IPS-20b (cell line): ENCODE data around the gene MGST3.
"Not testable (repeated sequence)": the region's sequence is repeated elsewhere in the genome, so short reads cannot be mapped to it uniquely, and the experiment has no call there.

Experiments
- H3K27ac ChIP-seq: one replicate; pipeline ENCODE4 v1.5.1; 2013; ENCODE audit warnings: low read length
- H3K27me3 ChIP-seq: 2 replicates; pipeline ENCODE4 v1.6.1; 2013; ENCODE audit warnings: mild to moderate bottlenecking, low read length, inconsistent platforms; ENCODE audit not compliant: insufficient read depth
- H3K36me3 ChIP-seq: 2 replicates; pipeline ENCODE4 v1.6.1; 2013; ENCODE audit warnings: low read depth, mild to moderate bottlenecking, inconsistent platforms, low read length, moderate library complexity; ENCODE audit not compliant: insufficient read depth
- H3K4me1 ChIP-seq: 2 replicates; pipeline ENCODE4 v1.6.1; 2013; ENCODE audit warnings: mild to moderate bottlenecking, control low read depth, inconsistent platforms, low read length, moderate library complexity; ENCODE audit not compliant: insufficient read depth
- H3K4me3 ChIP-seq: 2 replicates; pipeline ENCODE4 v1.5.1; 2013; ENCODE audit warnings: mild to moderate bottlenecking, low read length, inconsistent platforms
- H3K9ac ChIP-seq: 2 replicates; pipeline ENCODE4 v1.6.1; 2013; ENCODE audit warnings: low read depth, mild to moderate bottlenecking, inconsistent platforms, low read length, moderate library complexity
- H3K9me3 ChIP-seq: 2 replicates; pipeline ENCODE4 v1.6.1; 2013; ENCODE audit warnings: mild to moderate bottlenecking, low read depth, low read length, inconsistent platforms; ENCODE audit not compliant: insufficient read depth

MGST3 gene

GRCh38 chr1:165686121-165686970 lies 55.3 kb downstream of the MGST3 start:
- no peak overlapping the region for H3K27ac ChIP-seq
- H3K27me3 ChIP-seq: no peaks in the 10 kb centered on the region
- peaks cover 42% of the 10 kb centered on the region for H3K36me3 ChIP-seq
- no peak overlapping the region for H3K4me3 ChIP-seq
- H3K9me3 ChIP-seq: peaks cover 8% of the 10 kb centered on the region
- H3K9ac ChIP-seq: no peak overlapping the region
- no peaks in the 10 kb centered on the region for H3K4me1 ChIP-seq

DNA sequence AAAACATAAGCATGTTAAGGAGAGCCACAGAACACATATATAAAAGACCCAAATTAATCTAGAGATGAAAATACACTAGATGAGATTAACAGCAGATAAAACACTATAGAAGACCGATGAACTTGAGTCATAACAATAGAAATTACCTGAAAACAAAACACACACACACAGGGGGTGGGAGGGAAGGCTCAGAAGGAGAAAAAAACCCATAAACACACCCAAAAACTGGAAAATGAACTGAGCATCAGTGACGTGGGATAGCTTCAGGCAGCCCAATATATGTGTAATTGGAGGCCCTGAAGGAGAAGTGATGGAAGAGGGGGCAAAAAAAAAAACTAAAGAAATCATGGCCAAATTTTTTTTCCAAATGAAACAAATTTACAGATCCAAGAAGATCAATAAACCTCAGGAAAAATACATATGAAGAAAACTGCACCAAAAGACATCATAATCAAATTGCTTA lies 56.0 kb downstream of the MGST3 start:
- Histone ChIP-seq H3K9ac (no peak overlapping the region), H3K4me3 (no peak overlapping the region), H3K27ac (no peak overlapping the region), H3K9me3 (peaks cover 8% of the 10 kb centered on the region), H3K36me3 (peaks cover 35% of the 10 kb centered on the region), H3K27me3 (no peaks in the 10 kb centered on the region), H3K4me1 (no peaks in the 10 kb centered on the region)

GRCh38 chr1:165688046-165688445 lies 57.0 kb downstream of the MGST3 start:
- Histone ChIP-seq H3K27me3 (no peaks in the 10 kb centered on the region), H3K4me3 (no peak overlapping the region), H3K36me3 (peaks cover 25% of the 10 kb centered on the region), H3K9ac (no peak overlapping the region), H3K27ac (no peak overlapping the region), H3K4me1 (no peaks in the 10 kb centered on the region), H3K9me3 (peaks cover 8% of the 10 kb centered on the region)

DNA sequence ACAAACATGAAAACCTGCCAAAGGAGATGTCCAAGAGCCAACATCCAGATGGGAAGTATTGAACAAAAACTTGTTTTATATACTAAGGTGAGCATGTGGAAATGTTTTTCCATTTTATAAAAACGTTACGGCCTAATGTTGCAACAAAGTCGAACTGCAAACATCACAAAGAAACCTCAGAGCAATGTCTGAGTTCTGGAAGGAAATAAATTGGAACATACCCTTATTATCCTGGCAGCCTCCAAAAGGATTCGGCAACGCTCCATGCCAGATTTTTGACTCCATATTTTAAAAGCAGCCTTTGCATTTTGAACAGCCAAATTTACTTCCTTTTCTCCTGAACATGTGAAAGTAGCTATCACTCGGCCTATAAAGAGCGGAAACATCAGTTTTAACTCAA lies 64.0 kb downstream of the MGST3 start:
- Histone ChIP-seq H3K27me3 (no peaks in the 10 kb centered on the region), H3K27ac (no peak overlapping the region), H3K4me3 (no peak overlapping the region), H3K4me1 (peaks cover 7% of the 10 kb centered on the region; the same call in 1 of the 2 replicates), H3K9ac (no peak overlapping the region), H3K9me3 (peaks cover 8% of the 10 kb centered on the region; the same call in 1 of the 2 replicates), H3K36me3 (peaks cover 6% of the 10 kb centered on the region; the same call in 1 of the 2 replicates)

DNA sequence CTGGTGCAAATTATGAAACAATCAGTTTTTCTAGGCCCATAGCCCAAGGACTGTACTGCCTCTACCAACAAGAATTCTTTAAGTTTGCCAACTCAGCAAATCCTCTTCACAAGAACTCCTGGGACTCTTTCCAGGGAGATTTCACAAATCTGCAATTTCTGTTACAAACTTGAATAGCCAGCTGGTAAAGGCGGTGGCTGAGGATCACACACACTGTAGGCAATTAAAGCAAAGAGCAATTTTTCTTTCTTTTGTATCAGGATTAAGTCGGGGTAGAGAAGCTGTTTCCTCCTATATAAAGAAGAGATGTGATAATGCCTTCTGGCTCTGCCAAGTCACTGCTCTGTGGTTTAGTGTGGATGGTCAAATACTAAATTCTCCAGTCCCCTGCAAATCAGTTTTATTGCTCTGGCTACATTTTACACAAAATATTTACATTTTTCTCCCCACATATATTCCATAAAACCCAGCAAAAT lies 65.6 kb downstream of the MGST3 start:
- no peak overlapping the region for H3K27ac ChIP-seq
- peaks cover 7% of the 10 kb centered on the region; the same call in 1 of the 2 replicates for H3K4me1 ChIP-seq
- peak overlapping the region; percentile 100 for H3K4me3 ChIP-seq
- no peaks in the 10 kb centered on the region for H3K9me3 ChIP-seq
- no peaks in the 10 kb centered on the region for H3K36me3 ChIP-seq
- no peaks in the 10 kb centered on the region for H3K27me3 ChIP-seq
- peak overlapping the region; percentile 40; the same call in 1 of the 2 replicates for H3K9ac ChIP-seq

DNA sequence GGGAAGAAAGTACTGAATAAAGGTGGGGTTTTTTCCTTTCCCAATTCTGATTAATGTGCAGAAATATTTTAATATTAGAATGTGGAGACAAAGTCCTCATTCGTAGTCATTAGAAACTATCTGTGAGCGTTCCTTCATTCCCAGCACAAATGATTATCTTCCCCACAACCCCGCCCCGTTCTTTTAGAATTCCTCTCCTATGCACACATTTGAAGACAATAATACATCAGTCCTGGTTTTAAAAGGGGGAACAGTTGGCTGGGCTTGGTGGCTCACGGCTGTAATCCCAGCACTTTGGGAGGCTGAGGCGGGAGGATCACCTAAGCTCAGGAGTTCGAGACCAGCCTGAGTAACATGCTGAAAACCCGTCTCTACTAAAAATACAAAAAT lies 66.5 kb downstream of the MGST3 start:
- Histone ChIP-seq H3K27ac (peak overlapping the region; percentile 67), H3K27me3 (no peaks in the 10 kb centered on the region), H3K9ac (peak overlapping the region; percentile 93; the same call in 1 of the 2 replicates), H3K4me3 (peak overlapping the region; percentile 100), H3K9me3 (no peaks in the 10 kb centered on the region), H3K4me1 (peaks cover 7% of the 10 kb centered on the region; the same call in 1 of the 2 replicates), H3K36me3 (no peaks in the 10 kb centered on the region)

GRCh38 chr1:165697881-165698760 lies 67.1 kb downstream of the MGST3 start, which contains the start of gene ALDH9A1:
TSS of gene ALDH9A1 (minus strand) at chr1:165698562. CDS start at chr1:165698558, 4 bp downstream.
- peak within 1 kb of the TSS; percentile 100 for H3K4me3 ChIP-seq
- no peaks in the 10 kb centered on the region for H3K9me3 ChIP-seq
- no peaks in the 10 kb centered on the region for H3K36me3 ChIP-seq
- peaks cover 7% of the 10 kb centered on the region; the same call in 1 of the 2 replicates for H3K4me1 ChIP-seq
- peak within 1 kb of the TSS; percentile 67 for H3K27ac ChIP-seq
- H3K27me3 ChIP-seq: no peaks in the 10 kb centered on the region
- H3K9ac ChIP-seq: peak within 1 kb of the TSS; percentile 96

DNA sequence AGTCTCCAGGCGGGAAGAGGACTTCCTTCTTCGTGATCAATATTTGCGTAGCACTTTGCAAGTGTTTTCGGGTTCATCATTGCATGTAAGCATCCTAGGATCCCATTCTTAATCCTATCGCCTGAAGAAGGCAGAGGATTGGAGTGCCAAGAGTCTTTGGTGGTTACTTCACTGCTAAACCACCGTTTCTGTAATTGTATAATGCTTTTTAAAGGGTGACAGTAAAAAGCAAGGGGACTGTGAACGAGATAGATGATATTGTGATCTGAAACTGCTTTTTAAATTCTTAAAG lies 67.7 kb downstream of the MGST3 start:
- no peaks in the 10 kb centered on the region for H3K27me3 ChIP-seq
- peak overlapping the region; percentile 100 for H3K4me3 ChIP-seq
- H3K36me3 ChIP-seq: no peaks in the 10 kb centered on the region
- H3K9ac ChIP-seq: peak overlapping the region; percentile 96
- H3K27ac ChIP-seq: no peak overlapping the region
- peaks cover 7% of the 10 kb centered on the region; the same call in 1 of the 2 replicates for H3K4me1 ChIP-seq
- no peaks in the 10 kb centered on the region for H3K9me3 ChIP-seq

DNA sequence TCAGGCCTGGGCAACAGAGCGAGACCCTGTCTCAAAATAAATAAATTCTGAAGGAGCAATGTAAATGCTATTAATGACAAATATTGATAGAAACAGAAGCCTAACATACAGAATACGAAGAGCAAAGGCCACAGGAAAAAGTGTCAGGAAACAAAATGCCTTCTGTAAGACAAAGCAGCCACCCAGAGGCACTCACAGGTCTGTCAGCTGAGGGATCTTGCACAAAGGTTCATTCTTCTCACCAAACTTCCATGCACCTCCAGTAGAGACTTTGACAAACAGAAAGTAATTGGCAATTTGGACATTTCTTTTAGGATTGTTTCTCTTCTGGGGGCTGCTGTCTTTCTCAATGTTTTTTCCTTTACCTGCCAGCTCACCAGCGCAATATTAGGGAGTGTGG lies 68.5 kb downstream of the MGST3 start:
- Histone ChIP-seq H3K9me3 (no peaks in the 10 kb centered on the region), H3K9ac (no peak overlapping the region), H3K4me1 (peaks cover 7% of the 10 kb centered on the region; the same call in 1 of the 2 replicates), H3K4me3 (no peak overlapping the region), H3K36me3 (no peaks in the 10 kb centered on the region), H3K27ac (no peak overlapping the region), H3K27me3 (no peaks in the 10 kb centered on the region)

DNA sequence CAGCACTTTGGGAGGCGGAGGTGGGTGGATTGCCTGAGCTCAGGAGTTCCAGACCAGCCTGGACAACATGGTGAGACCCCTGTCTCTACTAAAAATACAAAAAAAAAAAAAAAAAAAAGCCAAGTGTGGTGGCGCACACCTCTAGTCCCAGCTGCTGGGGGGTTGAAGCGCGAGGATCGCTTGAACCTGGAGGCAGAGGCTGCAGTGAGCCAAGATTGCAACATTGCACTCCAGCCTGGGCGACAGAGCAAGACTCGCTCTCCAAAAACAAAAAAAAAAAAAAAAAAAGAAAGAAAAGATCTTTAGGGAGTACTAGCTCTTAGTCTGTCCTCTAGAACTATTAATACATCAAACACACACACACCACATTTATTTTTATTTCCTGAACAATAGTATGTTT lies 70.9 kb downstream of the MGST3 start:
- H3K4me1 ChIP-seq, H3K36me3 ChIP-seq, H3K9me3 ChIP-seq: not testable (repeated sequence)

DNA sequence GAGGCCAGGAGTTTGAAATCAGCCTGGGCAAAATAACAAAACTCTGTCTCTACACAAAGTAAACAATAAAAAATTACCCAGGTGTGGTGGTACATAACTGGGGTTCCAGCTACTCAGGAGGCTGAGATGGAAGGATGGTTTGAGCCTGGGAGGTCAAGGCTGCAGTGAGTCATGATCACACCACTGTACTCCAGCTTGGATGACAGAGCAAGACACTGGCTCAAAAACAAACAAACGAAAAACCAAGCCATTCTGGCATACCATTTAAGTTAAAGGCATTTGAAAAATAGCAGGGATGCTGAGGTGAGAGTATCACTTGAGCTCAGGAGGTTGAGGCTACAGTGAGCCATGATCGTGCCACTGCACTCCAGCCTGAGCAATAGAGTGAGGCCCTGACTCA lies 72.6 kb downstream of the MGST3 start:
- Histone ChIP-seq H3K4me3 (no peak overlapping the region), H3K27ac (no peak overlapping the region), H3K27me3 (no peaks in the 10 kb centered on the region), H3K36me3 (no peaks in the 10 kb centered on the region), H3K9me3 (no peaks in the 10 kb centered on the region), H3K9ac (no peak overlapping the region), H3K4me1 (no peaks in the 10 kb centered on the region)

More for the DNA sequence above, 70.9 kb downstream of the MGST3 start:
- not testable (repeated sequence) for H3K27me3 ChIP-seq, H3K9ac ChIP-seq, H3K27ac ChIP-seq, H3K4me3 ChIP-seq
